Measurements from ENCODE around the gene P4HA3.

Gene P4HA3

DNA sequence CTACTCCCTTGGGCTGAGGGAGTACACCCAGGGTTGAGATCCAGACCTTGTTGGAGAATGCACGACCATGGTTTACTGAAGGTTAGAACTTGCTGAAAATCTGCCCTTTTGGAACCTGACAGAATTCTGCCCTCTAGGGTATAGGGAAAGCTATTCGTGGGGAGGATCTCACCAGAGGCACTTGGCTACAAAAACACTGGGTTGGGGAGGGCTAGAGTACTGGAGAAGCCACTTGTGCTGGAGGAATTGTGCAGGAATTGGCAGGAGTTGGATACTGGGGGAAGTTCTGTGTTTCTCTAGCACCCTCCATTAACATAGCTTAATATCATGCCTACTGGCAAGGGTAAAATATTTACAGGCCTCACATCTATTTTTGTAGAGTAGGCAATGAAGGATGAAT, 84.5 kb downstream of the P4HA3 start:
- DNase-seq (ENCODE audit: insufficient read length, low spot score) (no peak), FAIRE-seq (no peak)
- no peak for TF ChIP-seq POLR2AphosphoS5 (IDR thresholded peaks at IDR 0.05; ENCODE audit: low read depth, low read length)
- TF ChIP-seq POLR2A (IDR thresholded peaks at IDR 0.05; ENCODE audit: low read depth, low read length): no peak
- no peak for TF ChIP-seq SPI1 (IDR thresholded peaks at IDR 0.05; ENCODE audit: low read depth, low read length)
- no peak for TF ChIP-seq TAF1 (IDR thresholded peaks at IDR 0.05; ENCODE audit: low read depth, low read length)
- no peak for TF ChIP-seq POU2F2 (IDR thresholded peaks at IDR 0.05; ENCODE audit: low read depth, low read length)
- no peak for TF ChIP-seq PAX5 (IDR thresholded peaks at IDR 0.05; ENCODE audit: insufficient read depth, low read length, severe bottlenecking)

- FAIRE-seq: no peak
- no peak for DNase-seq (ENCODE audit: insufficient read length, low spot score)
- TF ChIP-seq POLR2AphosphoS5 (IDR thresholded peaks at IDR 0.05; ENCODE audit: low read depth, low read length): no peak
Observed at GRCh38 chr11:74225565-74225964, 85.9 kb downstream of the P4HA3 start.

DNA sequence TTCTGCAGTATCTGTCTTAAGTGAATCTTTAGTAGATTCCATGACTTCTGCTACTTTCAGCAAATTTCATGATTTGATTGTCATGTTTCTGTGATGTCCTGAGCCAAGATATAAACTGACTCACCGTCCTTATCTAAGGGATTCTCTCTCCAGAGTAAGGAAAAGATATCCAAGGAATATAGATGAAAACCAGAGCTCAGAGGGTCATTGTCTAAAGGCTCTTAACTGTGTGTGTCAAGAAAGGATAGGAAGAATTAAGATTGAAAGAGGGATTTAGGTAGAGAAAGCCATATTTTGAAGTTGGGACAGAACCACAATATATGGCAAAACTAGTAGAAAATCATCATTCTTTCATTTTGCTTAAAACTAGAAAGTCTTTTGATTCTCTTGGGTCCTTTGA, 89.6 kb downstream of the P4HA3 start:
- FAIRE-seq: no peak
- no peak for DNase-seq (ENCODE audit: insufficient read length, low spot score)
- TF ChIP-seq POU2F2 (IDR thresholded peaks at IDR 0.05; ENCODE audit: low read depth, low read length): no peak
- TF ChIP-seq POLR2A (IDR thresholded peaks at IDR 0.05; ENCODE audit: low read depth, low read length): no peak
- TF ChIP-seq TAF1 (IDR thresholded peaks at IDR 0.05; ENCODE audit: low read depth, low read length): no peak
- no peak for TF ChIP-seq POLR2AphosphoS5 (IDR thresholded peaks at IDR 0.05; ENCODE audit: low read depth, low read length)
- TF ChIP-seq PAX5 (IDR thresholded peaks at IDR 0.05; ENCODE audit: insufficient read depth, low read length, severe bottlenecking): no peak
- TF ChIP-seq SPI1 (IDR thresholded peaks at IDR 0.05; ENCODE audit: low read depth, low read length): no peak

DNA sequence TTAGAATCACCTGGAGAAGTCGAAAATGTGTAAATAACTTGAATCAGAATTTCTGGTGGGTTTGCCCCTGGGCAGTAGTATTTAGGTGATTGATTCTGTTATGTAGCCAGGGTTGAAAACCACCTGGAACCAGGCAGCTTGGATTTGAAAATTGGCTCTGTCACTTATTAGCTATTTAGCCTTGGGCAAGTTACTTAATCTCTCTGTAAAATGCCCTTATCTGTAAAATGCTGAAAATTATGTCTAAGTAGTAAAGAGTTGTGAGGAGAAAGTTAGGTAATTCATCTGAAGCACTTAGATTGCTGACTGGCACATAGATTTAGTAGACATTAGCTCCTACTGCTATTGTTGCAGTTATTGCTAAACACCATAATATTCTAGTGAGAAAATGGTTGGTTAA, 91.1 kb downstream of the P4HA3 start:
- FAIRE-seq: no peak
- no peak for TF ChIP-seq POLR2AphosphoS5 (IDR thresholded peaks at IDR 0.05; ENCODE audit: low read depth, low read length)
- no peak for TF ChIP-seq TAF1 (IDR thresholded peaks at IDR 0.05; ENCODE audit: low read depth, low read length)
- no peak for TF ChIP-seq POU2F2 (IDR thresholded peaks at IDR 0.05; ENCODE audit: low read depth, low read length)
- DNase-seq (ENCODE audit: insufficient read length, low spot score): no peak
